HepG2 (cell line): Measurements from ENCODE around the gene MATK. TPM values are rescaled to one million over a fixed set of nuclear protein-coding genes. Genes with fewer than 3 reads are reported as not detected.

Experiments
- ATAC-seq: fragments of 200-7000 bp; cut with Tn5 transposase; 3 replicates; pipeline ENCODE4 v1.9.1; 2020; ENCODE audit warnings: mild to moderate bottlenecking, moderate library complexity
- BruUV-seq: library from RNA; stranded (reverse); fragments of 400-500 nt; replicated peaks from 2 replicates; lab custom pipeline; 2021; lab: Mats Ljungman, UMichigan
- CTCF ChIA-PET: fragments of 300-600 bp; formaldehyde crosslinking; extraction: SDS; loops from one replicate; lab custom pipeline; 2021; ENCODE audit warnings: low total read pairs, inconsistent platforms, low intra/inter-chr PET ratio; lab: Yijun Ruan, JAX
- POLR2A ChIA-PET: fragments of 350-600 bp; sonication (Branson Sonifier 250); formaldehyde crosslinking; loops from one replicate; lab custom pipeline; 2020; ENCODE audit warnings: antibody characterized with exemption, inconsistent platforms; lab: Yijun Ruan, JAX
- DNase-seq: peaks from one replicate; pipeline ENCODE4 v3.0.0-alpha.2; 2015; ENCODE audit warnings: low spot score
- FAIRE-seq: peaks from 3 replicates; lab custom pipeline; 2011; peaks lifted over from hg19 to GRCh38; lab: Jason Lieb, UNC
- H2AFZ ChIP-seq: one replicate; pipeline ENCODE4 v1.6.1; 2011; ENCODE audit warnings: low read length, inconsistent platforms
- H3K27ac ChIP-seq: fragments of 300-600 bp; 3 replicates; pipeline ENCODE4 v1.8.0; 2011; ENCODE audit warnings: mixed run types, mild to moderate bottlenecking, mixed read lengths, low read length, inconsistent platforms; ENCODE audit not compliant: insufficient read depth; ENCODE audit errors: extremely low read length
- H3K27me3 ChIP-seq, 2 experiments: fragments of 200-600 bp in 1 of 2; 2 replicates in 1 of 2; 3 replicates in 1 of 2; pipeline versions ENCODE4 v1.6.0 to v1.8.0; 2011; ENCODE audit warnings: low read length in 2 of 2, mild to moderate bottlenecking in 2 of 2, moderate library complexity in 2 of 2, inconsistent platforms in 1 of 2; ENCODE audit not compliant: insufficient read depth in 2 of 2, control insufficient read depth in 1 of 2
- H3K36me3 ChIP-seq, 2 experiments: fragments of 200-600 bp in 1 of 2; replicated peaks in 1 of 2; 2 replicates in 1 of 2; 3 replicates in 1 of 2; pipeline versions ENCODE4 v1.5.1 to v1.8.0; 2011; ENCODE audit warnings: low read length in 2 of 2, inconsistent platforms in 1 of 2; ENCODE audit not compliant: insufficient read depth in 2 of 2, control insufficient read depth in 1 of 2
- H3K4me1 ChIP-seq: 2 replicates; pipeline ENCODE4 v1.5.1; 2012; ENCODE audit warnings: low read length, inconsistent platforms; ENCODE audit not compliant: insufficient read depth
- H3K4me2 ChIP-seq: 2 replicates; pipeline ENCODE4 v1.6.0; 2011; ENCODE audit warnings: low read depth, low read length, inconsistent platforms
- H3K4me3 ChIP-seq, 3 experiments: fragments of 200-600 bp in 1 of 3; sonication (generic), shearing (Covaris generic) in 1 of 3; replicated peaks in 1 of 3; 2 replicates each; pipeline ENCODE4 v1.5.1; 2011 to 2016; ENCODE audit warnings: low read length in 3 of 3, inconsistent platforms in 2 of 3, low read depth in 2 of 3, mild to moderate bottlenecking in 2 of 3, control low read depth in 1 of 3, mixed read lengths in 1 of 3; ENCODE audit not compliant: insufficient read depth in 1 of 3
- H3K79me2 ChIP-seq: one replicate; pipeline ENCODE4 v1.6.1; 2011; ENCODE audit warnings: low read length, inconsistent platforms; ENCODE audit not compliant: insufficient read depth
- H3K9ac ChIP-seq: 2 replicates; pipeline ENCODE4 v1.6.0; 2011; ENCODE audit warnings: mild to moderate bottlenecking, low read depth, low read length, inconsistent platforms; ENCODE audit not compliant: insufficient read depth
- H3K9me3 ChIP-seq: 2 replicates; pipeline ENCODE4 v1.5.1; 2012; ENCODE audit warnings: mild to moderate bottlenecking, low read length
- H4K20me1 ChIP-seq: 2 replicates; pipeline ENCODE4 v1.6.0; 2011; ENCODE audit warnings: inconsistent platforms, mild to moderate bottlenecking, low read length, moderate library complexity; ENCODE audit not compliant: insufficient read depth
- HINFP ChIP-seq: sonication (generic); formaldehyde crosslinking; IDR thresholded peaks from 2 replicates; pipeline ENCODE4 v1.4.0; 2020; ENCODE audit warnings: low read depth, mild to moderate bottlenecking, missing genetic modification reagents
- TOPORS ChIP-seq: sonication (generic); formaldehyde crosslinking; IDR thresholded peaks from 2 replicates; pipeline ENCODE4 v1.8.0; 2023; ENCODE audit warnings: mild to moderate bottlenecking, missing genetic modification reagents
- ZKSCAN8 ChIP-seq: IDR thresholded peaks from 2 replicates; pipeline ENCODE4 v1.6.1; 2016; ENCODE audit warnings: borderline replicate concordance, missing genetic modification reagents, missing compliant biosample characterization
- ZNF629 ChIP-seq: sonication (generic); formaldehyde crosslinking; conservative IDR thresholded peaks from 2 replicates; pipeline ENCODE4 v1.5.0; 2020; ENCODE audit warnings: missing genetic modification reagents
- WGBS: methylation state at CpG from one replicate; pipeline ENCODE4 v1.1.6; 2017; ENCODE audit warnings: low lambda C conversion rate; 5-methylcytosine and 5-hydroxymethylcytosine counted together
- in situ Hi-C: cut with HindIII; loops from 2 replicates; pipeline ENCODE4 v1.10.0; 2017; ENCODE audit warnings: low pct_unique_long_range_greater_than_20kb; ENCODE audit not compliant: extremely low pct_ligation_motif_present
- intact Hi-C: fragments of 100-400 bp; cut with micrococcal nuclease; formaldehyde crosslinking; loops from one replicate; pipeline ENCODE4 v1.10.0; 2022; ENCODE audit not compliant: unreplicated experiment
- polyA plus RNA-seq, 8 experiments: library from polyadenylated mRNA; depleted of rRNA in 3 of 8; stranded (reverse) in 7 of 8; unstranded in 1 of 8; fragments of >200 nt; fragmentation: Illumina TruSeq in 4 of 8; extraction: Trizol in 4 of 8; gene quantifications; 2 replicates each; pipeline versions ENCODE4 v1.2.1 to v1.2.3, GENCODE V29; 2011 to 2016; ENCODE audit warnings: low read depth in 4 of 8, missing spikeins in 1 of 8, mixed read lengths in 1 of 8; ENCODE audit not compliant: insufficient read depth in 1 of 8
- total RNA-seq, 5 experiments: library from RNA; depleted of rRNA; stranded (reverse); fragments of >200 nt; fragmentation: Illumina TruSeq; extraction: Trizol; gene quantifications; 2 replicates each; pipeline ENCODE4 v1.2.3, GENCODE V29; 2016; ENCODE audit warnings: low read depth in 1 of 5

Gene MATK
- total and polyA plus RNA-seq, 2 of the 13 experiments (the other 11 are each of a cell fraction or from before 2014, with no cell fraction given), result 0.09 TPM; not detected in 1

- no TSS peak for BruUV-seq
- in situ Hi-C loops, result no loop called here
- CTCF ChIA-PET, result no interaction called here
These were observed 10.3 kb downstream of the MATK start for GRCh38 chr19:3775831-3776230.

GRCh38 chr19:3775374-3775711 is 10.8 kb downstream of the MATK start:
- WGBS, result 0% methylated on average over 2 of the region's 2 CpGs
- in situ Hi-C loops (no loop called here), intact Hi-C loops (no loop called here)
- BruUV-seq, result no TSS peak
- POLR2A ChIA-PET, result no interaction called here
- FAIRE-seq (no peak), DNase-seq (no peak), ATAC-seq (no peak)
- CTCF ChIA-PET, result no interaction called here
- no peak overlapping the region for H2AFZ ChIP-seq
- H3K27ac ChIP-seq, result no peak overlapping the region
- H3K79me2 ChIP-seq, result no peaks in the 10 kb centered on the region
- TF ChIP-seq HINFP (CRISPR knock-in tag) (no peak), ZKSCAN8 (peak; percentile 37; the same call in 1 of the 2 replicates)
- no peaks in the 10 kb centered on the region for H3K9me3 ChIP-seq
- H3K27me3 ChIP-seq, result peaks cover 0 to 19% of the 10 kb centered on the region in 2 experiments; a peak in 3 of 5 replicates
- no peaks in the 10 kb centered on the region for H3K36me3 ChIP-seq
- no peak overlapping the region for H3K4me2 ChIP-seq
- no peak overlapping the region for H3K4me3 ChIP-seq
- no peaks in the 10 kb centered on the region for H3K4me1 ChIP-seq
- no peak overlapping the region for H3K9ac ChIP-seq
- H4K20me1 ChIP-seq, result no peaks in the 10 kb centered on the region

More at GRCh38 chr19:3775831-3776230, 10.3 kb downstream of the MATK start:
- Histone ChIP-seq H3K4me2 (no peak overlapping the region), H3K27ac (no peak overlapping the region), H3K27me3 (peaks cover 0 to 19% of the 10 kb centered on the region in 2 experiments; a peak in 3 of 5 replicates), H3K4me3 (no peak overlapping the region), H3K9me3 (peaks cover under 1% of the 10 kb centered on the region; the same call in 1 of the 2 replicates), H3K4me1 (no peaks in the 10 kb centered on the region), H3K9ac (no peak overlapping the region), H4K20me1 (no peaks in the 10 kb centered on the region), H3K79me2 (no peaks in the 10 kb centered on the region), H3K36me3 (no peaks in the 10 kb centered on the region), H2AFZ (no peak overlapping the region)
- POLR2A ChIA-PET, result no interaction called here
- TF ChIP-seq TOPORS (CRISPR knock-in tag), result no peak
- TF ChIP-seq ZNF629, result no peak
- no peak for DNase-seq
- intact Hi-C loops, result no loop called here
- ATAC-seq, result peak; percentile 19; the same call in 1 of the 3 replicates
- FAIRE-seq, result no peak
- WGBS, result 27% methylated on average over 5 of the region's 5 CpGs
